Gastrocnemius medialis (tissue), 4 donors: Measurements from ENCODE around the gene NMT2.

Experiments
- POLR2A ChIP-seq, 2 donors: fragments of 450-650 bp; IDR thresholded peaks; one replicate each; pipeline ENCODE4 v1.6.1; 2017; ENCODE audit warnings: antibody characterized with exemption in 2 of 2, mild to moderate bottlenecking in 2 of 2, moderate library complexity in 2 of 2
- TF ChIP-seq, protein P1 (sequence below), 5 experiments: fragments of 450-650 bp in 3 of 5; fragments of 200-600 bp in 2 of 5; sonication (generic) in 2 of 5; IDR thresholded peaks in 4 of 5; conservative IDR thresholded peaks in 1 of 5; 1 replicate in 4 of 5; 2 replicates in 1 of 5; pipeline ENCODE4 v1.5.1; 2016 to 2019; ENCODE audit warnings: antibody characterized with exemption in 5 of 5, mild to moderate bottlenecking in 3 of 5, moderate library complexity in 3 of 5

DNA sequence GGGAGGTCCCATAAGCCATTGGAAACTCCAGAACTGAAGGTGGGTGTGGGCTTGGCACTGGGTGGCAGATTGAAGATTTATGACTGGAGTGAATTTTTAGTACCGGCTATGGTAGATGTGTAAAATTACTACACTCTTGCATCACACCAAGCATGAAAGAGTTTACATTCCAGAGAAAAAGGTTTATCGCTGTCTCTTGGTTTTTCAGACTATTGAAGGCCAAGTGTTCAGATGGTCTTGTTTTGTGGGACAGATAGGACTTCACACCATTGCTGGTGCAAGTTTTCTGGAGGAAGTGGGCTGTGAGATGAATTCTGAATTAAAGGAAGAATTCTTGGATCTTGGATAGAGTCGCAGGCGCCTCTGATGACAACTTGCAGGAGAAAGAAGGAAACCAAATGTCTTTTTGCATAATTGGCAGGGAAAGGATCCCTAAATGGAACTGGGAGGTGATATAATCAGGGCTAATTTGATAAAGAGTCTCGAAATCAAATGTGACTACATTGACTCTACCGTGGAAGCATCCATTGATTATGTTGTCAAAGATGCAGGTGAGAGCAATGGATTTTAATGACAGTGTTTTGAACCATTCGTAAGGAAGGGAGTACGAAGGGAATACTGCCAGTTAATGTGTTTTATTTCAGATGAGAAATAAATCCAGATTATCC is 14.2 kb upstream of the NMT2 start:
- TF ChIP-seq, protein P1, sequence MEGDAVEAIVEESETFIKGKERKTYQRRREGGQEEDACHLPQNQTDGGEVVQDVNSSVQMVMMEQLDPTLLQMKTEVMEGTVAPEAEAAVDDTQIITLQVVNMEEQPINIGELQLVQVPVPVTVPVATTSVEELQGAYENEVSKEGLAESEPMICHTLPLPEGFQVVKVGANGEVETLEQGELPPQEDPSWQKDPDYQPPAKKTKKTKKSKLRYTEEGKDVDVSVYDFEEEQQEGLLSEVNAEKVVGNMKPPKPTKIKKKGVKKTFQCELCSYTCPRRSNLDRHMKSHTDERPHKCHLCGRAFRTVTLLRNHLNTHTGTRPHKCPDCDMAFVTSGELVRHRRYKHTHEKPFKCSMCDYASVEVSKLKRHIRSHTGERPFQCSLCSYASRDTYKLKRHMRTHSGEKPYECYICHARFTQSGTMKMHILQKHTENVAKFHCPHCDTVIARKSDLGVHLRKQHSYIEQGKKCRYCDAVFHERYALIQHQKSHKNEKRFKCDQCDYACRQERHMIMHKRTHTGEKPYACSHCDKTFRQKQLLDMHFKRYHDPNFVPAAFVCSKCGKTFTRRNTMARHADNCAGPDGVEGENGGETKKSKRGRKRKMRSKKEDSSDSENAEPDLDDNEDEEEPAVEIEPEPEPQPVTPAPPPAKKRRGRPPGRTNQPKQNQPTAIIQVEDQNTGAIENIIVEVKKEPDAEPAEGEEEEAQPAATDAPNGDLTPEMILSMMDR (IDR thresholded peaks at IDR 0.05 in 4 of 5, conservative IDR thresholded peaks at IDR 0.05 in 1 of 5): no peak
- no peak for TF ChIP-seq POLR2A (IDR thresholded peaks at IDR 0.05)
